Ascending aorta (tissue), 2 donors: ENCODE data around the gene FOXO3B. TPM values are rescaled to one million over a fixed set of nuclear protein-coding genes. Genes with fewer than 3 reads are reported as not detected.
A peak's percentile ranks its signal among the peaks of the same experiment; 100 is the strongest.
"Not testable (repeated sequence)": the region's sequence is repeated elsewhere in the genome, so short reads cannot be mapped to it uniquely, and the experiment has no call there.

Experiments
- DNase-seq, 2 donors: peaks; one replicate each; pipeline ENCODE4 v3.0.0-alpha.2; 2019; ENCODE audit warnings: low spot score in 2 of 2
- H3K27ac ChIP-seq, 2 donors: fragments of 200-600 bp; sonication (generic); one replicate each; pipeline ENCODE4 v1.5.1; 2016 to 2017; ENCODE audit warnings: mild to moderate bottlenecking in 1 of 2
- H3K27me3 ChIP-seq: fragments of 200-600 bp; sonication (generic); one replicate; pipeline ENCODE4 v1.5.1; 2017
- H3K36me3 ChIP-seq, 2 donors: fragments of 200-600 bp; sonication (generic); one replicate each; pipeline ENCODE4 v1.5.1; 2016
- H3K4me1 ChIP-seq, 2 donors: fragments of 200-600 bp; sonication (generic); one replicate each; pipeline ENCODE4 v1.5.1; 2016 to 2017; ENCODE audit warnings: mild to moderate bottlenecking in 1 of 2
- H3K4me3 ChIP-seq, 2 donors: fragments of 200-600 bp; sonication (generic); one replicate each; pipeline ENCODE4 v1.5.1; 2016 to 2017; ENCODE audit warnings: mild to moderate bottlenecking in 1 of 2
- H3K9me3 ChIP-seq, 2 donors: fragments of 200-600 bp; sonication (generic); one replicate each; pipeline ENCODE4 v1.5.1; 2016
- intact Hi-C: fragments of 100-400 bp; cut with DNase I; formaldehyde crosslinking; loops from one replicate; pipeline ENCODE4 v1.15.1; 2023
- total RNA-seq: library from RNA; depleted of rRNA; stranded (reverse); fragments of >200 nt; gene quantifications from one replicate; pipeline ENCODE4 v1.1.0, GENCODE V29; 2016

FOXO3B gene
- total RNA-seq, 1 donor from 2014 or later: 2.0 TPM

DNA sequence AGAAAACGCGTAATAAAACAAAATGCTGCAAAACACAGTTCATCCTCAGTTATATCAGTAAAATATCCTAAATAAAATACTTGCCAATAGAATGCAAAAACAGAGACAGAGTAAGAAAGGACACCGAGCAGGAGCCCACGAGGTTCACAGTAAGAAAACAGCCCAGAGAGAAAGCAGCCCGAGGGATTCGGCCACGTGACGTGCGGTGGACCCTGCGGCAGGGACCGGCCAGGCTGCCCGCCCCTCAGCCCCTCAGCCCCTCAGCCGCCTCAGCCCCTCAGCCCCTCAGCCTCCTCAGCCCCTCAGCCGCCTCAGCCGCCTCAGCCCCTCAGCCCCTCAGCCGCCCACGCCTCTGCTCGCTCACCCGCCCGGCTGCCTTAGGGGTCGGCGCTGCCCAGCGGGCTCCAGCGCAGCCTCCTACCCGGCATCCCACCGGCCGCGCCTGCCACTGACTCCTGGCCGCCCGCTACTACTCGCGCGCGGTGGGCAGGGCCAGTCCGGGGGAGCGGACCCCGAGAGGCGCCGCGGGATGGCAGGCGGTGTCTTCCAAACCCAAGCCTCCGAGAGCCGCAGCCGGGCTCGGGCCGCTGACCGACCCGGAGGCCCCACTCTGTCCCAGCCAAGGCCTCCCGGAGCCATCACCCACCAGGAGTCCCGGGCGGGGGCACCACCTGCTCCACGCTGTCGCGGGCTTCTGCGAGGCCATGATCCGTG, 47.4 kb downstream of the FOXO3B start:
- H3K9me3 ChIP-seq, H3K4me1 ChIP-seq, DNase-seq, H3K27me3 ChIP-seq, intact Hi-C loops, H3K27ac ChIP-seq, H3K36me3 ChIP-seq: not testable (repeated sequence)
- peak overlapping the region; percentile 2 to 33 for H3K4me3 ChIP-seq

Other genes starting within 250 kb of the FOXO3B start
- not detected for gene LGALS9C, start 205.5 kb downstream of the FOXO3B start, total RNA-seq
- gene TBC1D28, start 37.9 kb downstream of the FOXO3B start, total RNA-seq: not detected
- gene FBXW10, start 61.7 kb upstream of the FOXO3B start, total RNA-seq: not detected
- gene TVP23B, start 98.9 kb upstream of the FOXO3B start, total RNA-seq: 17.1 TPM
- gene PRPSAP2, start 175.8 kb upstream of the FOXO3B start, total RNA-seq: 3.4 TPM